ENCODE data around the gene GABBR2.

- TF ChIP-seq, protein P1, sequence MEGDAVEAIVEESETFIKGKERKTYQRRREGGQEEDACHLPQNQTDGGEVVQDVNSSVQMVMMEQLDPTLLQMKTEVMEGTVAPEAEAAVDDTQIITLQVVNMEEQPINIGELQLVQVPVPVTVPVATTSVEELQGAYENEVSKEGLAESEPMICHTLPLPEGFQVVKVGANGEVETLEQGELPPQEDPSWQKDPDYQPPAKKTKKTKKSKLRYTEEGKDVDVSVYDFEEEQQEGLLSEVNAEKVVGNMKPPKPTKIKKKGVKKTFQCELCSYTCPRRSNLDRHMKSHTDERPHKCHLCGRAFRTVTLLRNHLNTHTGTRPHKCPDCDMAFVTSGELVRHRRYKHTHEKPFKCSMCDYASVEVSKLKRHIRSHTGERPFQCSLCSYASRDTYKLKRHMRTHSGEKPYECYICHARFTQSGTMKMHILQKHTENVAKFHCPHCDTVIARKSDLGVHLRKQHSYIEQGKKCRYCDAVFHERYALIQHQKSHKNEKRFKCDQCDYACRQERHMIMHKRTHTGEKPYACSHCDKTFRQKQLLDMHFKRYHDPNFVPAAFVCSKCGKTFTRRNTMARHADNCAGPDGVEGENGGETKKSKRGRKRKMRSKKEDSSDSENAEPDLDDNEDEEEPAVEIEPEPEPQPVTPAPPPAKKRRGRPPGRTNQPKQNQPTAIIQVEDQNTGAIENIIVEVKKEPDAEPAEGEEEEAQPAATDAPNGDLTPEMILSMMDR (conservative IDR thresholded peaks at IDR 0.05; ENCODE audit: low read depth, low read length): peak; percentile 52
- TF ChIP-seq EZH2 (IDR thresholded peaks at IDR 0.05; ENCODE audit: borderline replicate concordance, low read depth, low read length, poor library complexity, severe bottlenecking): no peak
Observed at GRCh38 chr9:98536542-98537173, 172.1 kb downstream of the GABBR2 start.

Measured in A673 (cell line).